SK-N-SH (cell line): ENCODE results near the gene PUM1. TPM values are rescaled to one million over a fixed set of nuclear protein-coding genes. Genes with fewer than 3 reads are reported as not detected.

Source experiments
- CTCF ChIA-PET: fragments of 300-600, 350-600 bp; formaldehyde crosslinking; extraction: SDS; loops from one replicate; lab custom pipeline; 2021; lab: Yijun Ruan, JAX
- POLR2A ChIA-PET: fragments of 350-600 bp; sonication (Branson Sonifier 250); formaldehyde crosslinking; extraction: SDS; loops from one replicate; lab custom pipeline; 2020; ENCODE audit warnings: antibody characterized with exemption, inconsistent platforms; lab: Yijun Ruan, JAX
- DNase-seq: peaks from one replicate; pipeline ENCODE4 v3.0.0; 2012
- H2AFZ ChIP-seq: fragments of 200-600 bp; sonication (generic); 2 replicates; pipeline ENCODE4 v1.8.1; 2016; ENCODE audit warnings: antibody characterized with exemption, mild to moderate bottlenecking, low read depth
- H3F3A ChIP-seq: fragments of 200-600 bp; sonication (generic); replicated peaks from 2 replicates; pipeline ENCODE3; 2016; ENCODE audit warnings: antibody characterized with exemption, mild to moderate bottlenecking; ENCODE audit not compliant: insufficient read depth
- H3K27ac ChIP-seq, 2 experiments: fragments of 200-500 bp in 1 of 2; fragments of 200-600 bp in 1 of 2; sonication (Bioruptor generic) in 1 of 2; sonication (generic), shearing (Covaris generic) in 1 of 2; 2 replicates each; pipeline versions ENCODE4 v1.5.1 to v1.6.1; 2014 to 2016; ENCODE audit warnings: low read depth in 2 of 2, inconsistent platforms in 1 of 2, low read length in 1 of 2, mild to moderate bottlenecking in 1 of 2, mixed read lengths in 1 of 2
- H3K27me3 ChIP-seq: fragments of 200-600 bp; sonication (generic), shearing (Covaris generic); 2 replicates; pipeline ENCODE4 v1.6.1; 2016; ENCODE audit warnings: mixed run types; ENCODE audit not compliant: insufficient read depth
- H3K36me3 ChIP-seq, 2 experiments: fragments of 200-500 bp in 1 of 2; fragments of 200-600 bp in 1 of 2; sonication (Bioruptor generic) in 1 of 2; sonication (generic) in 1 of 2; replicated peaks in 1 of 2; 2 replicates each; pipeline versions ENCODE3 to v1.5.1; 2014 to 2016; ENCODE audit warnings: low read length in 1 of 2, mild to moderate bottlenecking in 1 of 2; ENCODE audit not compliant: insufficient read depth in 2 of 2, control insufficient read depth in 1 of 2
- H3K4me1 ChIP-seq, 2 experiments: fragments of 200-500 bp in 1 of 2; fragments of 200-600 bp in 1 of 2; sonication (Bioruptor generic) in 1 of 2; sonication (generic), shearing (Covaris generic) in 1 of 2; 2 replicates each; pipeline versions ENCODE4 v1.5.1 to v1.6.1; 2014 to 2016; ENCODE audit warnings: low read depth in 1 of 2, low read length in 1 of 2, mixed run types in 1 of 2; ENCODE audit not compliant: insufficient read depth in 2 of 2, control insufficient read depth in 1 of 2
- H3K4me2 ChIP-seq: fragments of 200-600 bp; sonication (generic), shearing (Covaris generic); 2 replicates; pipeline ENCODE4 v1.6.1; 2017; ENCODE audit warnings: mixed run types
- H3K4me3 ChIP-seq, 2 experiments: fragments of 200-500 bp in 1 of 2; fragments of 200-600 bp in 1 of 2; sonication (Bioruptor generic) in 1 of 2; sonication (generic), shearing (Covaris generic) in 1 of 2; 2 replicates each; pipeline versions ENCODE4 v1.5.1 to v1.8.1; 2014 to 2016; ENCODE audit warnings: low read depth in 2 of 2, inconsistent platforms in 1 of 2, low read length in 1 of 2, mild to moderate bottlenecking in 1 of 2, mixed read lengths in 1 of 2, moderate library complexity in 1 of 2
- H3K79me2 ChIP-seq: fragments of 200-600 bp; sonication (generic); 2 replicates; pipeline ENCODE4 v1.8.1; 2017; ENCODE audit warnings: mild to moderate bottlenecking; ENCODE audit not compliant: insufficient read depth
- H3K9ac ChIP-seq: fragments of 200-600 bp; sonication (generic); 2 replicates; pipeline ENCODE4 v1.6.1; 2017; ENCODE audit warnings: mixed run types
- H3K9me2 ChIP-seq: fragments of 200-600 bp; sonication (generic); 2 replicates; pipeline ENCODE4 v1.6.1; 2017; ENCODE audit warnings: mixed run types
- H3K9me3 ChIP-seq: fragments of 200-600 bp; sonication (generic); 2 replicates; pipeline ENCODE4 v1.6.1; 2017; ENCODE audit warnings: mixed run types, mild to moderate bottlenecking, moderate library complexity
- H4K20me1 ChIP-seq: fragments of 200-600 bp; sonication (generic); 2 replicates; pipeline ENCODE4 v1.6.1; 2017; ENCODE audit warnings: mild to moderate bottlenecking, mixed run types; ENCODE audit not compliant: insufficient read depth
- CTCF ChIP-seq: fragments of 200-600 bp; sonication (generic); IDR thresholded peaks from 2 replicates; pipeline ENCODE4 v1.6.1; 2017; ENCODE audit warnings: antibody characterized with exemption, mild to moderate bottlenecking, moderate library complexity
- ELF1 ChIP-seq: IDR thresholded peaks from 2 replicates; pipeline ENCODE4 v1.4.0; 2012
- EP300 ChIP-seq, 2 experiments: IDR thresholded peaks; 2 replicates each; pipeline versions ENCODE4 v1.4.0 to v1.6.1; 2012; ENCODE audit warnings: borderline replicate concordance in 1 of 2, low read depth in 1 of 2, low read length in 1 of 2
- EZH2phosphoT487 ChIP-seq: fragments of 200-600 bp; sonication (generic); IDR thresholded peaks from 2 replicates; pipeline ENCODE4 v1.6.1; 2017; ENCODE audit warnings: low read depth, mixed run types, mild to moderate bottlenecking, antibody characterized with exemption, moderate library complexity, borderline replicate concordance
- FOSL2 ChIP-seq: IDR thresholded peaks from 2 replicates; pipeline ENCODE4 v1.4.0; 2012; ENCODE audit warnings: low read depth, mild to moderate bottlenecking, moderate library complexity, borderline replicate concordance
- FOXJ3 ChIP-seq: sonication (generic); formaldehyde crosslinking; IDR thresholded peaks from 2 replicates; pipeline ENCODE4 v1.5.1; 2020; ENCODE audit warnings: mild to moderate bottlenecking, missing genetic modification reagents
- FOXM1 ChIP-seq: IDR thresholded peaks from 2 replicates; pipeline ENCODE4 v1.4.0; 2012; ENCODE audit warnings: low read depth, mild to moderate bottlenecking
- IRF3 ChIP-seq: fragments of 150-350 bp; IDR thresholded peaks from 2 replicates; pipeline ENCODE4 v1.6.1; 2016; ENCODE audit warnings: mild to moderate bottlenecking, low read depth, low read length
- MEF2A ChIP-seq: IDR thresholded peaks from 2 replicates; pipeline ENCODE4 v1.4.0; 2012; ENCODE audit warnings: low read depth, borderline replicate concordance
- PBX3 ChIP-seq: IDR thresholded peaks from 2 replicates; pipeline ENCODE4; 2012
- RAD21 ChIP-seq: IDR thresholded peaks from 2 replicates; pipeline ENCODE4 v1.6.1; 2012; ENCODE audit warnings: mild to moderate bottlenecking, low read length
- RFX5 ChIP-seq: IDR thresholded peaks from 2 replicates; pipeline ENCODE4 v1.6.1; 2012; ENCODE audit warnings: mild to moderate bottlenecking, improper control_type of control experiment, low read length
- RXRA ChIP-seq: IDR thresholded peaks from 2 replicates; pipeline ENCODE4 v1.4.0; 2012; ENCODE audit warnings: low read depth, mild to moderate bottlenecking, borderline replicate concordance
- SIN3A ChIP-seq: IDR thresholded peaks from 2 replicates; pipeline ENCODE4 v1.6.1; 2012; ENCODE audit warnings: low read depth, mild to moderate bottlenecking, low read length, moderate library complexity, borderline replicate concordance
- SMC3 ChIP-seq: IDR thresholded peaks from 2 replicates; pipeline ENCODE4 v1.6.1; 2012; ENCODE audit warnings: low read depth, low read length, improper control_type of control experiment
- TAF1 ChIP-seq: IDR thresholded peaks from 2 replicates; pipeline ENCODE4 v1.6.1; 2012; ENCODE audit warnings: low read depth, mild to moderate bottlenecking, low read length, moderate library complexity, borderline replicate concordance
- YY1 ChIP-seq: IDR thresholded peaks from 2 replicates; pipeline ENCODE4 v1.4.0; 2012; ENCODE audit warnings: low read depth, mild to moderate bottlenecking
- WGBS: methylation state at CpG from one replicate; pipeline ENCODE4 v1.1.6; 2017; ENCODE audit warnings: low lambda C conversion rate; 5-methylcytosine and 5-hydroxymethylcytosine counted together
- polyA plus RNA-seq, 3 experiments: library from polyadenylated mRNA; depleted of rRNA; stranded (reverse); fragments of >200 nt; gene quantifications; 2 replicates each; pipeline ENCODE4 v1.2.3, GENCODE V29; 2012

The PUM1 gene
- polyA plus RNA-seq, 1 of the 3 experiments (the other 2 are of a cell fraction): 66.7 TPM

DNA sequence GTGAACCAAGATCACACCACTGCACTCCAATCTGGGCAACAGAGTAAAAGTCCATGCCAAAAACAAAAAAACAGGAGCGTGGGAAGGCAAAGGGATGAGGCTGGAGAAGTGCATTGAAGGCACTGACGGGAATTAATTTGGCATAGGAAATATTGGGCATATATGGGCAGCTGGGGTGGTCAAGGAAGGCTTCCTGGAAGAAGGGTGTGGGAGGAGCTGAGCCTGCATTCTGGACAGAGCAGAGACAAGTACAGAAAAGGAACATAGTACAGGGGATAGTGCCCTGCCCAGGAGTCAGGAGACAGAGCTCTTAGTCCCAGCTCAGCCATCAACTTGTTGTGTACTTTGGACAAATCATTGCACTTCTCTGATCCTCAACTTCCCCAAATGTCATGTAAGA is 168.6 kb downstream of the PUM1 start (continued):
- no peak for TF ChIP-seq EZH2phosphoT487
- no peak for TF ChIP-seq FOXJ3 (CRISPR knock-in tag)
- no peak for TF ChIP-seq FOSL2
- TF ChIP-seq PBX3: no peak

DNA sequence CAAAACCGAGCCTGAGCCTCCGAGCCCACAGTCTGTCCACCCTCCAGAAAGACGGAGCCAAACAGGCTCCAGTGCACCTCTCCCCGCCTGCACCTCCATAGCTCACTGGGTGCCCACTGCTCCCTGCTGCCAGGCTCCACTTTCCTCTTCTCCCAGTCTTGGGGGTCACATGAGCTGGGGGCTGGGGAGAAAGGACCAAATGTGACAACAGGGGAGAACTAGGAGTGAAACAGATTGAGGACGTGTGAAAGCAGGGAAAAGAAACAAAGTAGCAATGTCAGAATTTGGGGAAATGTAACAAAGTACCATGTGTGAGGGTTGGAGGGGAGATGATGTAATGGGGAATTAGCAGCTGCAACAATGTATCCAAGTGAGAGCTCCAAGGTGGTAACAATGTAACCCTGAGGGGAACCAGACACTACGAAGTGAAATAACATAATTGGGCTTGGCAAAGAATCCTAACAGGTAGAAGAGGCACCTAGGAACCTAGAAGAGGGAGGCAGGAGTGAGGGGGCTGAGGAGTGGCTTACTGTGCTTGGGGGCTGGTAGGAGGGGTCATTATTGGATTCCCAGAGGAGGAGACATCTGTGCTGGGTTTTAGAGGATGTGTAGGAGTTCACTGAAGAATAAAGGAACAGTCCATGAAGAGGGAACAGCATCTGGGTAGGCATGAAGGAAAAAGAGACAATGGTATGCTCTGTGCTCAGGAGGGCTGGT is 169.4 kb downstream of the PUM1 start:
- Histone ChIP-seq H3K36me3 (no peaks in the 10 kb centered on the region), H2AFZ (no peak overlapping the region), H3K9me2 (no peaks in the 10 kb centered on the region), H3F3A (no peaks in the 10 kb centered on the region), H3K4me2 (no peak overlapping the region), H3K9ac (no peak overlapping the region), H3K27ac (no peak overlapping the region), H4K20me1 (peaks cover 80% of the 10 kb centered on the region), H3K79me2 (peaks cover 49% of the 10 kb centered on the region; the same call in 1 of the 2 replicates), H3K4me3 (no peak overlapping the region), H3K4me1 (peaks cover 3 to 12% of the 10 kb centered on the region in 2 experiments; a peak in 2 of 4 replicates), H3K9me3 (no peaks in the 10 kb centered on the region), H3K27me3 (no peaks in the 10 kb centered on the region)
- POLR2A ChIA-PET: no interaction called here
- DNase-seq: no peak
- CTCF ChIA-PET: interaction anchor here (1.9 to 47.0 kb wide), 3 partner anchors 15 to 114 kb away, joined by 6 to 1422 read pairs (median 9); no protein-coding TSS in a partner anchor
- WGBS: 79% methylated on average over 6 of the region's 6 CpGs
- TF ChIP-seq FOSL2 (no peak), FOXJ3 (CRISPR knock-in tag) (no peak), RXRA (no peak), ELF1 (no peak), CTCF (no peak), YY1 (no peak), EP300 (IDR thresholded peaks at IDR 0.05; ENCODE audit: borderline replicate concordance in 1 of 2, low read depth in 1 of 2, low read length in 1 of 2) (no peak), FOXM1 (no peak), IRF3 (no peak), RFX5 (no peak), SMC3 (no peak), MEF2A (no peak), RAD21 (no peak), PBX3 (no peak), TAF1 (no peak), SIN3A (no peak)
